HG02981 (cell line): Measurements from ENCODE around the gene SPTB.

Source experiments
- ATAC-seq: cut with Tn5 transposase; IDR thresholded peaks from one replicate; pipeline ENCODE4 v1.9.1; 2021; ENCODE audit warnings: mild to moderate bottlenecking, moderate library complexity; ENCODE audit not compliant: unreplicated experiment

SPTB gene

GRCh38 chr14:64768401-64769095 lies 111.2 kb downstream of the SPTB start:
- ATAC-seq: no peak

- no peak for ATAC-seq
These were observed 112.3 kb downstream of the SPTB start for GRCh38 chr14:64767215-64767964.

- no peak for ATAC-seq
These were observed 113.1 kb downstream of the SPTB start for GRCh38 chr14:64766430-64767151.

- ATAC-seq: no peak
These were observed 113.9 kb downstream of the SPTB start for GRCh38 chr14:64765740-64766302.

GRCh38 chr14:64764641-64765520 lies 114.8 kb downstream of the SPTB start:
- ATAC-seq: no peak

- no peak for ATAC-seq
These were observed 115.7 kb downstream of the SPTB start for GRCh38 chr14:64763801-64764621.

- ATAC-seq: no peak
These were observed 116.5 kb downstream of the SPTB start for GRCh38 chr14:64763085-64763782.

GRCh38 chr14:64762044-64763034 lies 117.4 kb downstream of the SPTB start:
- ATAC-seq: no peak

GRCh38 chr14:64761441-64762043 lies 118.2 kb downstream of the SPTB start:
- no peak for ATAC-seq

GRCh38 chr14:64760916-64761315 lies 118.8 kb downstream of the SPTB start:
- no peak for ATAC-seq

GRCh38 chr14:64760146-64760755 lies 119.5 kb downstream of the SPTB start:
- no peak for ATAC-seq

- no peak for ATAC-seq
These were observed 120.2 kb downstream of the SPTB start for GRCh38 chr14:64759555-64759938.

GRCh38 chr14:64758691-64759554 lies 120.8 kb downstream of the SPTB start:
- ATAC-seq: no peak

- no peak for ATAC-seq
These were observed 121.6 kb downstream of the SPTB start for GRCh38 chr14:64758025-64758521.

- no peak for ATAC-seq
These were observed 122.1 kb downstream of the SPTB start for GRCh38 chr14:64757601-64758000.

GRCh38 chr14:64756712-64757111 lies 123.0 kb downstream of the SPTB start:
- no peak for ATAC-seq
